ENCODE measurements around the gene ZIC5. TPM values are rescaled to one million over a fixed set of nuclear protein-coding genes. Genes with fewer than 3 reads are reported as not detected.

ZIC5 gene
- total RNA-seq, 4 donors from 2014 or later, result not detected

GRCh38 chr13:99983499-99984401, 12.2 kb upstream of the ZIC5 start:
- Histone ChIP-seq H3K9me3 (no peaks in the 10 kb centered on the region), H3K27me3 (peaks cover 55 to 74% of the 10 kb centered on the region in 2 donors), H3K4me1 (peaks cover 0 to 35% of the 10 kb centered on the region in 2 donors), H3K4me3 (no peak overlapping the region), H3K36me3 (no peaks in the 10 kb centered on the region), H3K27ac (no peak overlapping the region)
- intact Hi-C loops (cut with DNase I; ENCODE audit: low total_unique reads), result no loop called here
- TF ChIP-seq CTCF (IDR thresholded peaks at IDR 0.05) (no peak), POLR2A (IDR thresholded peaks at IDR 0.05) (no peak)
- no peak for DNase-seq

- no peak overlapping the region for H3K4me3 ChIP-seq
- intact Hi-C loops (cut with DNase I; ENCODE audit: low total_unique reads), result no loop called here
- no peak overlapping the region for H3K27ac ChIP-seq
- no peak for TF ChIP-seq CTCF (IDR thresholded peaks at IDR 0.05)
- no peak for TF ChIP-seq POLR2A (IDR thresholded peaks at IDR 0.05)
- H3K4me1 ChIP-seq, result peaks cover 0 to 35% of the 10 kb centered on the region in 2 donors
- no peak for DNase-seq
- no peaks in the 10 kb centered on the region for H3K9me3 ChIP-seq
- H3K27me3 ChIP-seq, result peaks cover 58 to 74% of the 10 kb centered on the region in 2 donors
- no peaks in the 10 kb centered on the region for H3K36me3 ChIP-seq
These were observed 11.3 kb upstream of the ZIC5 start for GRCh38 chr13:99982731-99983498.

- H3K4me3 ChIP-seq, result peak overlapping the region in 1 of 2 donors; percentile 36
- H3K9me3 ChIP-seq, result no peaks in the 10 kb centered on the region
- no peaks in the 10 kb centered on the region for H3K36me3 ChIP-seq
- no peak for DNase-seq
- H3K4me1 ChIP-seq, result peaks cover 0 to 35% of the 10 kb centered on the region in 2 donors
- intact Hi-C loops (cut with DNase I; ENCODE audit: low total_unique reads), result no loop called here
- H3K27me3 ChIP-seq, result peaks cover 51 to 71% of the 10 kb centered on the region in 2 donors
- H3K27ac ChIP-seq, result no peak overlapping the region
- TF ChIP-seq CTCF (IDR thresholded peaks at IDR 0.05), result no peak
- TF ChIP-seq POLR2A (IDR thresholded peaks at IDR 0.05), result no peak
These were observed 10.6 kb upstream of the ZIC5 start for GRCh38 chr13:99982036-99982730.

- peaks cover 50 to 71% of the 10 kb centered on the region in 2 donors for H3K27me3 ChIP-seq
- H3K9me3 ChIP-seq, result no peaks in the 10 kb centered on the region
- TF ChIP-seq POLR2A (IDR thresholded peaks at IDR 0.05) (no peak), CTCF (IDR thresholded peaks at IDR 0.05) (no peak)
- peak within 1 kb of the TSS in 1 of 2 donors; percentile 36 for H3K4me3 ChIP-seq
- H3K4me1 ChIP-seq, result peaks cover 0 to 35% of the 10 kb centered on the region in 2 donors
- intact Hi-C loops (cut with DNase I; ENCODE audit: low total_unique reads), result no loop called here
- DNase-seq, result no peak
- H3K36me3 ChIP-seq, result no peaks in the 10 kb centered on the region
- H3K27ac ChIP-seq, result no peak within 1 kb of the TSS
These were observed 10.1 kb upstream of the ZIC5 start, which contains the start of gene ZIC2 for GRCh38 chr13:99981735-99982035. TSS of gene ZIC2 (plus strand) at chr13:99981784. CDS start at chr13:99982065, 281 bp downstream.

Data from uterus (tissue), 4 donors.